Hematopoietic multipotent progenitor cell treated with erythropoietin and hydrocortisone succinate and interleukin-3 and kit ligand, for 4 days (in vitro differentiated cells): ENCODE data around the gene NBPF10.
"Not testable (repeated sequence)": the region's sequence is repeated elsewhere in the genome, so short reads cannot be mapped to it uniquely, and the experiment has no call there.

ENCODE experiments used
- DNase-seq: peaks from one replicate; pipeline ENCODE4 v3.0.0-alpha.2; 2015

Gene NBPF10, protein sequence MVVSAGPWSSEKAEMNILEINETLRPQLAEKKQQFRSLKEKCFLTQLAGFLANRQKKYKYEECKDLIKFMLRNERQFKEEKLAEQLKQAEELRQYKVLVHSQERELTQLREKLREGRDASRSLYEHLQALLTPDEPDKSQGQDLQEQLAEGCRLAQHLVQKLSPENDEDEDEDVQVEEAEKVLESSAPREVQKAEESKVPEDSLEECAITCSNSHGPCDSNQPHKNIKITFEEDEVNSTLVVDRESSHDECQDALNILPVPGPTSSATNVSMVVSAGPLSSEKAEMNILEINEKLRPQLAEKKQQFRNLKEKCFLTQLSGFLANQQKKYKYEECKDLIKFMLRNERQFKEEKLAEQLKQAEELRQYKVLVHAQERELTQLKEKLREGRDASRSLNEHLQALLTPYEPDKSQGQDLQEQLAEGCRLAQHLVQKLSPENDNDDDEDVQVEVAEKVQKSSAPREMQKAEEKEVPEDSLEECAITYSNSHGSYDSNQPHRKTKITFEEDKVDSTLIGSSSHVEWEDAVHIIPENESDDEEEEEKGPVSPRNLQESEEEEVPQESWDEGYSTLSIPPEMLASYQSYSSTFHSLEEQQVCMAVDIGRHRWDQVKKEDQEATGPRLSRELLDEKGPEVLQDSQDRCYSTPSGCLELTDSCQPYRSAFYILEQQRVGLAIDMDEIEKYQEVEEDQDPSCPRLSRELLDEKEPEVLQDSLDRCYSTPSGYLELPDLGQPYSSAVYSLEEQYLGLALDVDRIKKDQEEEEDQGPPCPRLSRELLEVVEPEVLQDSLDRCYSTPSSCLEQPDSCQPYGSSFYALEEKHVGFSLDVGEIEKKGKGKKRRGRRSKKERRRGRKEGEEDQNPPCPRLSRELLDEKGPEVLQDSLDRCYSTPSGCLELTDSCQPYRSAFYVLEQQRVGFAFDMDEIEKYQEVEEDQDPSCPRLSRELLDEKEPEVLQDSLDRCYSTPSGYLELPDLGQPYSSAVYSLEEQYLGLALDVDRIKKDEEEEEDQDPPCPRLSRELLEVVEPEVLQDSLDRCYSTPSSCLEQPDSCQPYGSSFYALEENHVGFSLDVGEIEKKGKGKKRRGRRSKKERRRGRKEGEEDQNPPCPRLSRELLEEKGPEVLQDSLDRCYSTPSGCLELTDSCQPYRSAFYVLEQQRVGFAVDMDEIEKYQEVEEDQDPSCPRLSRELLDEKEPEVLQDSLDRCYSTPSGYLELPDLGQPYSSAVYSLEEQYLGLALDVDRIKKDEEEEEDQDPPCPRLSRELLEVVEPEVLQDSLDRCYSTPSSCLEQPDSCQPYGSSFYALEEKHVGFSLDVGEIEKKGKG (N-terminal part only)

DNA sequence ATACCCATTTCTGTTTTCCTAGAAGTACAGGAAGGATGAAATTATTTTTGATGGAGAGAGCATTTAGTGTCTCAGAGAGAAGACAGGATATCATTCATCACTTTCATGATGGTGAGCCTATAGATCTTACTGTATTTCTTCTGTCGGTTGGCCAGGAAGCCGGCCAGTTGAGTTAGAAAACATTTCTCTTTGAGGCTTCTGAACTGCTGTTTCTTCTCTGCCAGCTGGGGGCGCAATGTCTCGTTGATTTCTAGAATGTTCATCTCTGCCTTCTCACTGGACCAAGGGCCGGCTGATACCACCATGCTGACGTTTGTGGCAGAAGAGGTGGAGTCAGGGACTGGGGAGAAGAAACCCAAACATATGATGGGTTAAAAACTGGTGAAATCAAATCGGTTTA lies at the start of gene NBPF10:
Gene NBPF10 (minus strand): TSS at position 340 of the 400 bp plus-strand sequence. CDS start 35 bp downstream, at position 305.
- DNase-seq, result not testable (repeated sequence)

DNA sequence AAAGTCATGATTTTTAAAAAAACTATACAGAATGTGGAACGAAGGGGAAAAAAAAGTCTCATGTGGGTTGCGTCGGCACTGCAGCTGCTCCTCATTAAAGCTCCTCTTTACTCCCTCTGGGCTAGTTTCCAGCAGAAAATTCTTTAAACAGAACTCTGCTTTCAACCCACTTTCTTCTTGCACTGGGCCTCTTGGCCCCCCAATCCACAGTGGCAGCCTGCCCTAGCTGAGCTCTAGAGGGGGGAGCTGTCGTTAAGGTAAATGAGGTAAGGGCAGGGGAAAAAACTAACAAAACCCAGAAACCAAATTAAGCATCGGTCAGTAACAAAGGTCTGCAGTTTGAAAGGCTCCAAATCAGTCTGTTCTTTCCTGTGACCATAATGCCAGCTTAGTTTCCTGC lies 29.9 kb upstream of the NBPF10 start:
- DNase-seq, result not testable (repeated sequence)

DNA sequence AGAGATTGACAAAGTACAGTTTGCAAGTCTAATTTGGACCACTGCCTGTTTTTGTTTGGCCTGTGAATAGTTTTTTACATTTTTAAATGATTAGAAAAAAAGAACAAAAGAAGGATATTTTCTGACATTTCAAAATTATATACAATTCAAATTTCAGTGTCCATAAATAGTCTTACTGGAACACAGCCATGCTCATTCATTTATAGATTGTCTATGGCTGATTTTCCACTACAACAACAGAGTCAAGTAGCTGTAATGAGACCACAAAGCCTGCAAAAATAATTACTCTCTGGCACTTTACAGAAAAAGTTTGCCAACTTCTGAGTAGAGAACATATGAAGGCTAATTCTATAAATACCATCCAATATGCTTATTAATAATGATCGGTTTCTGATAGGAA lies 23.1 kb upstream of the NBPF10 start:
- not testable (repeated sequence) for DNase-seq

DNA sequence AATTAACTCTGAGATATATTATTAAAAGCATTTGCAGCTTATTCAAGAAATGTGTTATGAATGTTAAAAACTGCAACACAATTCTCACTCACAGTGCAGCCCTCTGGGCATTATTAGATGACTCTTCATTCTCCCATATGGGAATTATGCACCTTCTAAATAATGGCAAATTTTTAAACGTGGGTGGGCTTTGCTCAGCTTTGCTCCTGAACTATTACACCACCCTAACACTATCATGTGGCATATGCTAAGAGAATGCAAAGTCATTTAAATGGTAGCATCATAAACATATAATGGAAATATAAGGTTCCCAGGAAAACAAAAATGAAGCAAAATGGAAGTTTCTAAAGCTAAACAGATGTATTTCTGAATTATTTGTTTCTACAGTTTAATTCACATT lies 22.7 kb upstream of the NBPF10 start:
- not testable (repeated sequence) for DNase-seq
